GM13976 (cell line): ENCODE data around the gene NUF2.
A peak's percentile ranks its signal among the peaks of the same experiment; 100 is the strongest.
"Not testable (repeated sequence)": the region's sequence is repeated elsewhere in the genome, so short reads cannot be mapped to it uniquely, and the experiment has no call there.

Experiments
- DNase-seq: peaks from one replicate; pipeline ENCODE4 v3.0.0; 2012; ENCODE audit warnings: low spot score
- in situ Hi-C: fragments of 300-500 bp; cut with MboI; formaldehyde crosslinking; loops from one replicate; pipeline ENCODE4 v1.12.0; 2022; ENCODE audit warnings: low sequenced_read_pairs, mixed read lengths, inconsistent platforms; ENCODE audit not compliant: unreplicated experiment
- TF ChIP-seq, protein P1 (sequence below): IDR thresholded peaks from 2 replicates; pipeline ENCODE4 v1.5.1; 2012; ENCODE audit warnings: borderline replicate concordance, mild to moderate bottlenecking; ENCODE audit not compliant: insufficient read depth; ENCODE audit errors: extremely low read depth, missing control alignments, control extremely low read depth

NUF2 gene

GRCh38 chr1:163305441-163305840 lies 16.3 kb upstream of the NUF2 start:
- TF ChIP-seq, protein P1, sequence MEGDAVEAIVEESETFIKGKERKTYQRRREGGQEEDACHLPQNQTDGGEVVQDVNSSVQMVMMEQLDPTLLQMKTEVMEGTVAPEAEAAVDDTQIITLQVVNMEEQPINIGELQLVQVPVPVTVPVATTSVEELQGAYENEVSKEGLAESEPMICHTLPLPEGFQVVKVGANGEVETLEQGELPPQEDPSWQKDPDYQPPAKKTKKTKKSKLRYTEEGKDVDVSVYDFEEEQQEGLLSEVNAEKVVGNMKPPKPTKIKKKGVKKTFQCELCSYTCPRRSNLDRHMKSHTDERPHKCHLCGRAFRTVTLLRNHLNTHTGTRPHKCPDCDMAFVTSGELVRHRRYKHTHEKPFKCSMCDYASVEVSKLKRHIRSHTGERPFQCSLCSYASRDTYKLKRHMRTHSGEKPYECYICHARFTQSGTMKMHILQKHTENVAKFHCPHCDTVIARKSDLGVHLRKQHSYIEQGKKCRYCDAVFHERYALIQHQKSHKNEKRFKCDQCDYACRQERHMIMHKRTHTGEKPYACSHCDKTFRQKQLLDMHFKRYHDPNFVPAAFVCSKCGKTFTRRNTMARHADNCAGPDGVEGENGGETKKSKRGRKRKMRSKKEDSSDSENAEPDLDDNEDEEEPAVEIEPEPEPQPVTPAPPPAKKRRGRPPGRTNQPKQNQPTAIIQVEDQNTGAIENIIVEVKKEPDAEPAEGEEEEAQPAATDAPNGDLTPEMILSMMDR: no peak
- no peak for DNase-seq
- in situ Hi-C loops: loop anchor here (10.0 to 25.0 kb wide), 2 partner anchors 243 to 451 kb away; partner anchors contain the start of gene RGS4

GRCh38 chr1:163307479-163308171 lies 14.1 kb upstream of the NUF2 start:
- DNase-seq: no peak
- in situ Hi-C loops: loop anchor here (10.0 to 25.0 kb wide), 2 partner anchors 245 to 453 kb away; partner anchors contain the start of gene RGS4
- TF ChIP-seq, protein P1: no peak

DNA sequence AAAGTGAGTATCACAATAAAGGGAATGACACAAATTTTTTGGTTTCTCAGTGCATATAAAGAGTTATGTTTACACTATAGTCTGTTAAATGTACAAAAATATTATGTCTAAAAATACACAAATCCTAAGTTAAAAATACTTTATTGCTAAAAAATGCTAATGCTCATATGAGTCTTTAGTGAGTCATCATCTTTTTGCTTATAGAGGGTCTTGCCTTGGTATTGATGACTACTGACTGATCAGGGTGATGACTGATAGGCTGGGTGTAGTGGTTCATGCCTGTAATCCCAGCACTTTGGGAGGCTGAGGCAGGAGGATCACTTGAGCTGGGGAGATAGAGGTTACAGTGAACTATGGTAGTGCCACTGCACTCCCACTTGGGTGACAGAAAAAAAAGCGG lies 12.9 kb upstream of the NUF2 start:
- no peak for DNase-seq
- TF ChIP-seq, protein P1: no peak
- in situ Hi-C loops: loop anchor here (10.0 to 25.0 kb wide), 2 partner anchors 247 to 454 kb away; partner anchors contain the start of gene RGS4

- in situ Hi-C loops: loop anchor here (25.0 kb wide), 1 partner anchor 254 kb away; the partner anchor contains the start of gene RGS4
- TF ChIP-seq, protein P1: peak; percentile 39
- peak; percentile 13 for DNase-seq
Measured at GRCh38 chr1:163315773-163316374, 5.9 kb upstream of the NUF2 start.

- in situ Hi-C loops: loop anchor here (25.0 kb wide), 1 partner anchor 259 kb away; the partner anchor contains the start of gene RGS4
- TF ChIP-seq, protein P1: no peak
- DNase-seq: no peak
Measured at GRCh38 chr1:163320891-163321290, 863 bp upstream of the NUF2 start.

- in situ Hi-C loops: loop anchor here (25.0 kb wide), 1 partner anchor 261 kb away; the partner anchor contains the start of gene RGS4
- DNase-seq: not testable (repeated sequence)
Measured at GRCh38 chr1:163323339-163323738, 1.6 kb downstream of the NUF2 start.

DNA sequence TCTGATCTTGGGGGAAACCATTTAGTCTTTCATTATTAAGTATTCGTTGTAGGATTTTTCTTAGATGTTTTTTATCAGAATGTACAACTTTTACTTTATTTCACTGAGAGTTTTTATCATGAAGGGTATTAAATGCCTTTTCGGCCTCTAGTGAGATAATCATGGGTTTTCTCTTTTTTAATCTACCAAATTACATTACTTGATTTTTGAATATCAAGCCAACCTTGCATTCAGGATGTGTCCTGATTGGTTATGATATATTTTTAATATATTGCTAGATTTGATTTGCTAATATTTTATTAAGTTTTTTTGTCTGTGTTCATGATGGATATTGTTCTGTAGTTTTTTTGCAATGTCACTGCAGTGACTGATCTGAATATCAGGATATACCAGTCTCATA lies 9.4 kb downstream of the NUF2 start:
- in situ Hi-C loops: no loop called here
- no peak for DNase-seq

More for the DNA sequence above, 9.4 kb downstream of the NUF2 start:
- TF ChIP-seq, protein P1: no peak
